Body of pancreas (tissue), 4 donors: ENCODE measurements around the gene DOK4. TPM values are rescaled to one million over a fixed set of nuclear protein-coding genes. Genes with fewer than 3 reads are reported as not detected.

Source experiments
- ATAC-seq: fragments of 150-250 bp; one replicate; pipeline ENCODE4 v1.9.1; 2016
- DNase-seq, 4 donors: peaks; one replicate each; pipeline ENCODE4 v3.0.0-alpha.2; 2019
- H3K27ac ChIP-seq, 4 donors: fragments of 200-600 bp; sonication (generic); 1 replicate in 3 of 4; 2 replicates in 1 of 4; pipeline versions ENCODE4 v1.5.1 to v1.6.1; 2016 to 2019; ENCODE audit warnings: mild to moderate bottlenecking in 1 of 4, mixed read lengths in 1 of 4, moderate library complexity in 1 of 4
- H3K27me3 ChIP-seq, 2 donors: fragments of 200-600 bp; sonication (generic); one replicate each; pipeline ENCODE4 v1.6.0; 2016; ENCODE audit warnings: mild to moderate bottlenecking in 1 of 2
- H3K36me3 ChIP-seq, 2 donors: fragments of 200-600 bp; sonication (generic); replicated peaks in 1 of 2; 2 replicates each; pipeline ENCODE4 v1.5.1; 2016; ENCODE audit warnings: low read depth in 2 of 2; ENCODE audit not compliant: insufficient read depth in 1 of 2
- H3K4me1 ChIP-seq: fragments of 200-600 bp; sonication (generic); one replicate; pipeline ENCODE4 v1.6.0; 2016
- H3K4me3 ChIP-seq, 2 donors: fragments of 200-600 bp; sonication (generic); 1 replicate in 1 of 2; 2 replicates in 1 of 2; pipeline ENCODE4 v1.5.1; 2016 to 2019
- H3K9me3 ChIP-seq, 3 donors: fragments of 200-600 bp; sonication (generic); 1 replicate in 2 of 3; 2 replicates in 1 of 3; pipeline ENCODE4 v1.5.1; 2016
- POLR2A ChIP-seq, 3 donors: fragments of 450-650 bp; IDR thresholded peaks; one replicate each; pipeline ENCODE4 v1.6.1; 2016; ENCODE audit warnings: antibody characterized with exemption in 3 of 3, mild to moderate bottlenecking in 2 of 3
- WGBS, 2 donors: methylation state at CpG; one replicate each; pipeline ENCODE4 v1.1.5; 2017; 5-methylcytosine and 5-hydroxymethylcytosine counted together
- intact Hi-C: fragments of 100-400 bp; cut with DNase I; formaldehyde crosslinking; loops from one replicate; pipeline ENCODE4 v1.15.1; 2023
- total RNA-seq, 2 donors: library from RNA; depleted of rRNA; stranded (reverse); fragments of >200 nt; gene quantifications; one replicate each; pipeline ENCODE4 v1.1.0, GENCODE V29; 2016
- TF ChIP-seq, protein P1 (sequence below), 7 experiments: fragments of 450-650 bp in 4 of 7; fragments of 200-600 bp in 3 of 7; sonication (generic) in 3 of 7; IDR thresholded peaks; one replicate each; pipeline ENCODE4 v1.5.1; 2016 to 2019; ENCODE audit warnings: antibody characterized with exemption in 7 of 7

The DOK4 gene
- total RNA-seq, 2 donors from 2014 or later, result 33.0 to 36.1 TPM

GRCh38 chr16:57462209-57462977, 23.9 kb downstream of the DOK4 start, which contains the start of gene POLR2C:
Gene POLR2C, plus strand, starts transcription at chr16:57462679. Its CDS starts 46 bp downstream, at chr16:57462725.
- TF ChIP-seq, protein P1, sequence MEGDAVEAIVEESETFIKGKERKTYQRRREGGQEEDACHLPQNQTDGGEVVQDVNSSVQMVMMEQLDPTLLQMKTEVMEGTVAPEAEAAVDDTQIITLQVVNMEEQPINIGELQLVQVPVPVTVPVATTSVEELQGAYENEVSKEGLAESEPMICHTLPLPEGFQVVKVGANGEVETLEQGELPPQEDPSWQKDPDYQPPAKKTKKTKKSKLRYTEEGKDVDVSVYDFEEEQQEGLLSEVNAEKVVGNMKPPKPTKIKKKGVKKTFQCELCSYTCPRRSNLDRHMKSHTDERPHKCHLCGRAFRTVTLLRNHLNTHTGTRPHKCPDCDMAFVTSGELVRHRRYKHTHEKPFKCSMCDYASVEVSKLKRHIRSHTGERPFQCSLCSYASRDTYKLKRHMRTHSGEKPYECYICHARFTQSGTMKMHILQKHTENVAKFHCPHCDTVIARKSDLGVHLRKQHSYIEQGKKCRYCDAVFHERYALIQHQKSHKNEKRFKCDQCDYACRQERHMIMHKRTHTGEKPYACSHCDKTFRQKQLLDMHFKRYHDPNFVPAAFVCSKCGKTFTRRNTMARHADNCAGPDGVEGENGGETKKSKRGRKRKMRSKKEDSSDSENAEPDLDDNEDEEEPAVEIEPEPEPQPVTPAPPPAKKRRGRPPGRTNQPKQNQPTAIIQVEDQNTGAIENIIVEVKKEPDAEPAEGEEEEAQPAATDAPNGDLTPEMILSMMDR (IDR thresholded peaks at IDR 0.05), result peak; percentile 86 to 98 (median 96)
- peak; percentile 82 to 95 (median 94) for TF ChIP-seq POLR2A (IDR thresholded peaks at IDR 0.05)
- WGBS, 2 donors, result 0 to 6% methylated on average over 13 to 47 of the region's 47 CpGs
- ATAC-seq (peak; percentile 96), DNase-seq (peak; percentile 88 to 91 (median 90))
- H3K9me3 ChIP-seq, result no peaks in the 10 kb centered on the region
- peaks cover 0 to 5% of the 10 kb centered on the region in 2 donors for H3K36me3 ChIP-seq
- intact Hi-C loops, result no loop called here
- peaks cover 26% of the 10 kb centered on the region for H3K4me1 ChIP-seq
- H3K27me3 ChIP-seq, result no peaks in the 10 kb centered on the region
- H3K27ac ChIP-seq, result peak within 1 kb of the TSS; percentile 55 to 81 (median 76)
- peak within 1 kb of the TSS; percentile 61 to 89 for H3K4me3 ChIP-seq

DNA sequence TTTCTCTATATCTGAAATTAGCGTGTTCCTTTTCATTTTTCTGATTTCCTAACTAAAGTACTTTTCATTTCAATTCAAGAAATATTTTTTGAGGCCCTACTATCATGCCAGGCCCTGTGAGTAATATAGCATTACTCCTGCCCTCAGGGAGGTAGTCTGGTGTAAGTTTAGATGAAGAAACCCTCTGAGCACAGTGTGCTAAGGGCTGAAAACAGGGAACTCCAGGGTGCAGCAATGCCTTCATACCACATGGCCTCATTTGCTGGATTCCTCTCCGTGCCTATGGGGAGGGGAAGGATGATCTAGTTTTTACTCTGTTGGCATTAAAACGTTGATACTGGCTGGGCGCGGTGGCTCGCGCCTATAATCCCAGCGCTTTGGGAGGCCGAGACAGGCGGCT, 34.3 kb downstream of the DOK4 start:
- Histone ChIP-seq H3K4me1 (peaks cover 14% of the 10 kb centered on the region), H3K36me3 (peaks cover 0 to 35% of the 10 kb centered on the region in 2 donors), H3K4me3 (no peak overlapping the region), H3K27me3 (no peaks in the 10 kb centered on the region), H3K9me3 (no peaks in the 10 kb centered on the region), H3K27ac (no peak overlapping the region)
- WGBS, 2 donors, result 89 to 95% methylated on average over 10 of the region's 10 CpGs
- no peak for TF ChIP-seq POLR2A (IDR thresholded peaks at IDR 0.05)
- TF ChIP-seq, protein P1 (IDR thresholded peaks at IDR 0.05), result no peak
- DNase-seq (no peak), ATAC-seq (no peak)
- intact Hi-C loops, result no loop called here

GRCh38 chr16:57447186-57447962, 38.9 kb downstream of the DOK4 start, which contains the start of the genes CIAPIN1 and COQ9:
Gene CIAPIN1, minus strand, starts transcription at chr16:57447385. Its CDS starts 6,457 bp downstream, at chr16:57440928.
Gene COQ9, plus strand, starts transcription at chr16:57447479. Its CDS starts 27 bp downstream, at chr16:57447506.
- 0% methylated on average over 8 to 43 of the region's 68 CpGs for WGBS, 2 donors
- Histone ChIP-seq H3K27ac (peak within 1 kb of the TSS; percentile 77 to 95 (median 91)), H3K27me3 (no peaks in the 10 kb centered on the region), H3K4me3 (peak within 1 kb of the TSS; percentile 69 to 93), H3K36me3 (peaks cover 0 to 8% of the 10 kb centered on the region in 2 donors), H3K4me1 (peaks cover 24% of the 10 kb centered on the region), H3K9me3 (no peaks in the 10 kb centered on the region)
- DNase-seq, result peak; percentile 95 to 97 (median 96)
- TF ChIP-seq, protein P1 (IDR thresholded peaks at IDR 0.05), result no peak
- TF ChIP-seq POLR2A (IDR thresholded peaks at IDR 0.05), result peak; percentile 87 to 94 (median 93)
- ATAC-seq, result peak; percentile 98
- intact Hi-C loops, result no loop called here

- Histone ChIP-seq H3K27me3 (no peaks in the 10 kb centered on the region), H3K9me3 (no peaks in the 10 kb centered on the region), H3K4me1 (peaks cover 24% of the 10 kb centered on the region), H3K27ac (peak overlapping the region; percentile 77 to 95 (median 91)), H3K4me3 (peak overlapping the region; percentile 69 to 90), H3K36me3 (peaks cover 0 to 1% of the 10 kb centered on the region in 2 donors)
- intact Hi-C loops, result no loop called here
- TF ChIP-seq, protein P1 (IDR thresholded peaks at IDR 0.05), result no peak
- no peak for TF ChIP-seq POLR2A (IDR thresholded peaks at IDR 0.05)
- WGBS, 2 donors, result 0 to 3% methylated on average over 11 to 28 of the region's 28 CpGs
- DNase-seq (peak; percentile 40 to 48 (median 45)), ATAC-seq (peak; percentile 31)
These were observed 39.6 kb downstream of the DOK4 start for GRCh38 chr16:57446531-57447185.
